NCI-H2171 treated with DMSO at 0.1 percent for 48 hours (cell line): ENCODE measurements around the gene LDLRAD1.
"Not testable (repeated sequence)": the region's sequence is repeated elsewhere in the genome, so short reads cannot be mapped to it uniquely, and the experiment has no call there.

Experiments
- DNase-seq: peaks from one replicate; lab custom pipeline; 2025; lab: John Stamatoyannopoulos, UW

Gene LDLRAD1

DNA sequence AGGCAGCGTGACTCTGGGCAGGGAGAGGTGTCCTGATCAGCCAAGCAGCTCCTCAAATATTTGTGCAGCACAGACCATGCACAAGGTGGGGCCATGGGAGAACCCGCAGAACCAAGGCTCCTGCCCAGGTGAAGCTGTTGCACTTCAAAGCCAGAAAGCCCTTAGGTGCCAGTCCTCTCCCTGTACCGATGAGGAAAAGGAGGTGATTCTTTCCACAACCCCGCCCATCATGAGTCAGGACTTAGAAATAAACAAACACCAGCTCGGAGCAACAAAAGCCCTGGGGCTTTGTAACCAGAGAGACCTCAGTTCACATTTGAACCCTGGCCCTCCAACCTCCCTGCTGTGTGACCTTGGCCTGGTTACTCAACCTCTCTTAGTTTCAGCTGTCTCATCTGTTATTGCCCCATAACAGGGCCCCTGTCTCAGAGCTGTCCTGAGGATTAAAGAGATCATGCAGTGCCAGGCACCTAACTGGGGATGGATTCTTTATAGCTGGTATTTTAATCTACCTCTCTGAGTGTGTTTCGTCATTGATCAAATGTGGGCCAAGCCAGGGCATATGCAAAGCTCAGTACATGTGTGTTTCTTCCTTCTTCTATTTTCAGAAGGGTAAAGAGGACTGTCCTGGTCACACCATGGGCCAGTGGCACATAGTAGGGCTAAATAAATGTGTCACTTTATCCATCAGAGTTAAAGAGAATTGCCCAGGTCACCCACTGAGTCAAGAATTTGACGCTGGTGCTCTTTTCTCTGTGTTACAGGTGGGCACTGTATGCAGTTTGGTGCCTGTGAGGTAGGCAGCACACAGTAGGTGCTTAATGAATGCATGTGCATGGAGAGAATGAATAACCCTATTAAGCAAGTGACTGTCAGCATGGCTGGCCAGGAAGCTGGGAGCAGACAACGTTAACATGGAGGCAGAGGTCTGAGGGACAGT, 1.4 kb downstream of the LDLRAD1 start:
- no peak for DNase-seq

- no peak for DNase-seq
These were observed 3.9 kb downstream of the LDLRAD1 start for GRCh38 chr1:54014009-54014629.

DNA sequence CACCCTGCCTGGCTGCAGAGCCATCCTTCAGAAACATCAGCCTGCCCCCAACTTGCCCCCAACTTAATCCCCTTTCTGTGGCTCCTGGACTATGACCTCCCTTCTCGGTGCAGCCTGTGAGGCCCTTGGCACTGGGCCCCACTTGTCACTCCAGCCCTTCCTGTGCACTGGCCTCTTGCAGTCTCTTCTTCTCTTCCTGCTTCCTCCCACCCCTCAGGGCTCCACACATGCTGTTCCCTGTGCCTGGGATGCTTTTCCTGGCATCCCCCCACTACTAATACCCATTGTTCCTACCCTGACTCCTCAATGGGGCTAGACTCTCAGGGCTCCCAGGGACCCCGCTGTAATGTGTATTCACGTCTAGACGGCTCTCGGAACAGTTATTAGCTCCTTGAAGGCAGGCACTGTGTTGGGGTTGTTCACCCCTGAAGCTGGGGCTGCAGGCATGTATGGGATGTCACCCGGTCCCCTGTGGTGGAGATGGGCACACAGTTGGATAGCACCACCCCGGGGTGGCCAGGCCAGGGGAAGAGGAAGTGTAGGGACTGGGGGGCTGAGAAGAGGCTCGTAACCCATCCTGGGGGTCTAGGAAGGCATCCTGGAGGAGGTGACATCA, 4.5 kb downstream of the LDLRAD1 start:
- no peak for DNase-seq

- DNase-seq, result no peak
These were observed 5.1 kb downstream of the LDLRAD1 start for GRCh38 chr1:54012863-54013262.

DNA sequence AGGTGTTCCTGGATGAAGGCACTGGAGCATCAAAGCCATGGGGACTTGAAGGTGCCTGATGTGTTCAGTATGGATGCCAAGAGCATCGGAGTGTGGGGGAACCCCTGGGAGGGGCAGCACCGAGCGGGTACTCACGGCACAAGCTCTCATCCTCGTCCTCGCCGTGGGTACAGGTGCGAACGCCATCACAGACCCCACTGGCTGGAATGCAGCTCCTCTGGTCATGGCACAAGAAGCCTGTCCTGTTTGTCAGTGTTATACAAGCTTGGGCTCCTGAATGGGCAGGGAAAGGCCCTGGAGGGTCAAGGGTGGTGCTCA, 6.0 kb downstream of the LDLRAD1 start:
- no peak for DNase-seq

- no peak for DNase-seq
These were observed 6.5 kb downstream of the LDLRAD1 start for GRCh38 chr1:54011316-54012007.

DNA sequence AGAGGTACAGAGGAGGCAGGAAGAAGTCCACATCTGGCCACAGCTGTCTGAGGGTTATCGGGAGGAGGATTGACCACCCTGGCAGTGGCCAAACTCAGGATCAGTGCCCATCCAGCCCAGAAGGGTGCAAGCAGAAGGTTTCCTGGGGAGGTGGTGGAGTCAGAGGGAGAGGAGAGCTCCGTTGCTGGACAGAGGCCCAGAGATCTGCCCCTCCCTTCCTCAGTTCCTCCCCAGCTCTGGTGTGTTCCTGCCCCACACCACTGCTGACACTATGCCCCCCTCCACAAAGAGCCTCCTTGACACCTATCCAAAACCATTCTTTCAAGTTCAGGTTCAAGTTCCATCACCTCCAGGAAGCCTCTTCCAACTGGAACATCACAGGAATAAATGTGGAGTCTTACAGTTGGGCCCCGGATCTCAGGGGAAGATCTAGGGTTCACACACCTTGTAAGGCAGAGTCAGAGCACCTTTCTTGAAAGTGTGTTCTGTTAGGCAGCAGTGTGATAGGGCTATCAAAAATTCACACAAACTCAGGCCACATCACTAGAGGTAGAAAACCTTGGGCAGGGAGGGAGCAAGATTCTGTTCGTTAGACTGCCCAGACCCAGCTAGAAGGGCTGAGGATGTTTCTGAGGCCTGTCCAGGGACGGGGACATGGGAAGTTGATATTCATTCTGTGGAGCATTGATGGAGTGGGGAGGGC, 7.4 kb downstream of the LDLRAD1 start:
- no peak for DNase-seq

DNA sequence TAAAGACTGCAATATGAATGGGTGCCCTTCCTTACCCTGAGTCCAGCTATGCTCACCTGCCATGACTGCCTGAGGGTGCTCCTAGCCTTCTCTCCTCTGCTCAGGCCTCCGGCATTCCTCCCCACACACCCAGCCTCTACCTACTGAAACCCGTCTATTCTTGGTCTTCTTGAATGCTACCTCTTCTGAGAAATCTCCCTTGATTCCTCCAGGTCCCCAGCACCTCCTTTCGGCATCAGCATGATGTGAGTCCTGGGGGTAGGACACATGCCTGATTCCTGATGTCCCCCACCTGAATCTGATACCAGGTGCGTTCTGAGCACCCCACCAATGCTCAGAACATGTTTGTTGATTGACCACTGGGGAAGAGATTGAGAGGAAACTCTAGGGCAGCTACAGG, 8.6 kb downstream of the LDLRAD1 start:
- DNase-seq, result no peak

GRCh38 chr1:54008876-54009275, 9.1 kb downstream of the LDLRAD1 start:
- no peak for DNase-seq

DNA sequence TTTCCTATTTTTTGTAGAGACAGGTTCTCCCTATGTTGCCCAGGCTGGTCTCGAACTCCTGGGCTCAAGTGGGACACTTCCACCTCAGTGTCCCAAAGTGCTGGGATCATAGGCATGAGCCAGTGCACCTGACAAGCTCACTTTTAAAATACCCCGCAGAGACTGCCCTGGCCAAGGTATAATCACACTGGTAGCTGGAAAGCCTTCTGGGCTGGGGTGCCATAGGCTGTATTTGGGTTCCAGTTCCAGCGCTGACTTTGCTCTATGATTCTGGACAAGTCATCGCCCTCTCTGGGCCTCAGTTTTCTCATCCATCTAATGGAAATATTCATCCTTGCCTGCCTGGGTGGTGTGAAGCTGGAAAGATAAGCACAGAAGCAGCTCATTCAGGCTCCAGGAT, 10.4 kb downstream of the LDLRAD1 start:
- no peak for DNase-seq

DNA sequence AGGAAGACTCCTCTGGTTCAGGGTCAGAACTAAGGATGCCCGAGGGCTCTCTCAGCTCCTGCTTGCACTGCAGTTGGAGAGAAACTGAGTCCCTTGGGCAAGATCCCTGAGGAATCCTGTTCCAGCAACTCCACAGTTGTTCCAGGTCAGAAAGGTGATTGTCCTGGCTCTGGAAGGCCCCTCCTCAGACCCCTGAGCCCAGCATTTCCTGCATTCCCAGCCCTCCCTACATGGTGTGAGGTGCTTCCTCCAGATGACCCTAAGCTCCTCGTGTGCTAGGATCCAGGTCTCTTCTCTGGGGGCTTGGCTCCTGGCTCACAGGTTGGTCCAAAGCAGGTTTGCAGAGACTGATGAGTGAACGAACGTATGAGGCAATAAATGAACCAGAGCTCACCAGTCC, 11.5 kb downstream of the LDLRAD1 start:
- DNase-seq, result no peak

- DNase-seq, result no peak
These were observed 13.4 kb downstream of the LDLRAD1 start for GRCh38 chr1:54004481-54005049.

GRCh38 chr1:54003750-54004480, 14.1 kb downstream of the LDLRAD1 start:
- DNase-seq, result not testable (repeated sequence)

DNA sequence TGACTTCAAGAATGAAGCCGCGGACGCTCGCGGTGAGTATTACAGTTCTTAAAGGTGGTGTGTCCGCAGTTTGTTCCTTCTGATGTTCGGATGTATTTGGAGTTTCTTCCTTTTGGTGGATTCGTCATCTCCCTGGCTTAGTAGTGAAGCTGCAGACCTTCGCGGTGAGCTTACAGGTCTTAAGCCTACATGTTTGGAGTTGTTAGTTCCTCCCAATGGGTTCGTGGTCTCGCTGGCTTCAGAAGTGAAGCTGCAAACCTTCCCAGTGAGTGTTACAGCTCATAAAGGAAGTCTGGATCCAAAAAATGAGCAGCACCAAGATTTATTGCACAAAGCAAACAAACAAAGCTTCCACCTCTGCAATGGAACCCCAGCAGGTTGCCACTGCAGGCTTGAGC, 14.7 kb downstream of the LDLRAD1 start:
- DNase-seq, result no peak

DNA sequence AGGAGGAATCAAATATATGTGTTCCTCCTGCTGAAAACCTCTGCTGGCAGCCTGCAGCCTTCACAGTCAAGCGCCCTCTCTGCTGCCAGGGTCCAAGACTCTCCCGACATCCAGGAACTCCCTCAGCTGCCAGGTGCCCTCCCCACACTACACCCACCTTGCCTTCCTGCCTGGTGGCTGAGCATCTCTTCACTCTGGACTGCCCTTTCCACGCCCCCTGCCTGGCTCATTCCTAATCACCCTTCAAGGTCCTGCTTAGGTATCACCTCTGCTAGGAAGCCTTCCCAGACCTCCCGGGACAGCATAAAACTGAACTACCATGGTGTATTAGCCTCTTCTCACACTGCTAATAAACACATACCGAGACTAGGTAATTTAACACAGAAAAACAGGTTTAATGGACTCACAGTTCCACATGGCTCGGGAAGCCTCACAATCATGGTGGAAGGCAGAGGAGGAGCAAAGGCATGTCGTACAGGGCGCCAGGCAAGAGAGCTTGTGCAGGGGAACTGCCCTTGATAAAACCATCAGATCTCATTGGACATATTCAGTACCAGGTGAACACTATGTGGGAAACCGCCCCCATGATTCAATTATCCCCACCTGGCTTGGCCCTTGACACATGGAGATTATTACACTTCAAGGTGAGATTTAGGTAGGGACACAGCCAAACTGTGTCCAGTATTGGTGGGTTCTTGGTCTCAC, 15.3 kb downstream of the LDLRAD1 start:
- no peak for DNase-seq

DNA sequence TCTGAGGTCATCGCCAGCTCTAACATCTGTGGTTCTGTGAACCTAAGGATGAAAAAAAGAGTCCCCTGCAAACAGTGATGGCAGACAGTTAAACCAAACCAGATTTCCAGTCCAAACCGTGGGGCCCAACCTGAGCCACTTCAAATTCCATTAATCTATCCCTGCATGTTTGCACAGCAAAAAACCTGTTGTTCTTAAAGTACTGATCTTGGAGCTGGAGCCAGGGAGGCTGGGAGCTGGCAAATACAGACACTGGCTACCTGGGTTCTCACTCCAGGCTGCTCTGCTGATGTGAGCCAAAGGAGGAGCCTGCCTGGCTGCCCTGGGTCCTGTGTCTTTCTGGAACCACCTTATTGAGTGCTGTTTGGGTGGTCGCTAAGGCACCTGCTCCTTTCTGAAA, 16.4 kb downstream of the LDLRAD1 start:
- no peak for DNase-seq

DNA sequence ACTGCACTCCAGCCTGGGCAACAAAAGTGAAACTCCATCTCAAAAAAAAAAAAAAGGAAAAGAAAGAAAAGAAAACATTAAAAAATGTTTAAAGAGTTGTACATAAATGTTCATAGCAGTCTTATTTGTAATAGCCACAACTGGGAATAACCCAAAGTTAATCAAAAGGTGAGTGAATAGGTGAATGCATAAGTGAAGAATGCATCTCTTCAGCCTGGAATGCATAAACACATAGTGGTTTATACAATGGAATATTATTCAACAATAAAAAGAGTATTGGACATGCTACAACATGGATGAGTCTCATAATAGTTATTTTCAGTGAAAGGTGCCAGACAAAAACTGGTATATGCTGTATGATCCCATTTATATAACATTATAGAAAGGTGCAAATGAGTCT, 18.1 kb downstream of the LDLRAD1 start:
- no peak for DNase-seq

DNA sequence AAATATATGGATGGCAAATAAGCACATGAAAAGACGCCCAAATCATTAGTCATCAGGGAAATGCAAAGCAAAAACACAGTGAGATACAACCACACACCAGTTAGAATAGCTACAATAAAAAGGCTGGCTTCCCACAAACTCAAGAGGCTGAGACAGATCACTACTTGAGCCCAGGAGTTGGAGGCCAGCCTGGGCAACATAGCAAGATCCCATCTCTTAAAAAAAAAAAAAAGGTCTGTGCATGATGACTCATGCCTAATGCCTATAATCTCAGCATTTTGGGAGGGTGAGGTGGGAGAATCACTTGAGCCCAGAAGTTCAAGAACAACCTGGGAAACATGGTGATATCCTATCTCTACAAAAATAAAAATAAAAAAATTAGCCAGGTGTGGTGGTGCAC, 19.8 kb downstream of the LDLRAD1 start:
- no peak for DNase-seq

GRCh38 chr1:53995683-53996082, 22.3 kb downstream of the LDLRAD1 start:
- DNase-seq, result no peak

GRCh38 chr1:53994516-53994915, 23.5 kb downstream of the LDLRAD1 start:
- not testable (repeated sequence) for DNase-seq
